HepG2 (cell line): ENCODE results near the gene ARHGEF12. TPM values are rescaled to one million over a fixed set of nuclear protein-coding genes. Genes with fewer than 3 reads are reported as not detected.

Experiments
- ATAC-seq: fragments of 200-7000 bp; cut with Tn5 transposase; 3 replicates; pipeline ENCODE4 v1.9.1; 2020; ENCODE audit warnings: mild to moderate bottlenecking, moderate library complexity
- BruUV-seq: library from RNA; stranded (reverse); fragments of 400-500 nt; replicated peaks from 2 replicates; lab custom pipeline; 2021; lab: Mats Ljungman, UMichigan
- CTCF ChIA-PET: fragments of 300-600 bp; formaldehyde crosslinking; extraction: SDS; loops from one replicate; lab custom pipeline; 2021; ENCODE audit warnings: low total read pairs, inconsistent platforms, low intra/inter-chr PET ratio; lab: Yijun Ruan, JAX
- POLR2A ChIA-PET: fragments of 350-600 bp; sonication (Branson Sonifier 250); formaldehyde crosslinking; loops from one replicate; lab custom pipeline; 2020; ENCODE audit warnings: antibody characterized with exemption, inconsistent platforms; lab: Yijun Ruan, JAX
- DNase-seq: peaks from one replicate; pipeline ENCODE4 v3.0.0-alpha.2; 2015; ENCODE audit warnings: low spot score
- FAIRE-seq: peaks from 3 replicates; lab custom pipeline; 2011; peaks lifted over from hg19 to GRCh38; lab: Jason Lieb, UNC
- H2AFZ ChIP-seq: one replicate; pipeline ENCODE4 v1.6.1; 2011; ENCODE audit warnings: low read length, inconsistent platforms
- H3K27ac ChIP-seq: fragments of 300-600 bp; 3 replicates; pipeline ENCODE4 v1.8.0; 2011; ENCODE audit warnings: mixed run types, mild to moderate bottlenecking, mixed read lengths, low read length, inconsistent platforms; ENCODE audit not compliant: insufficient read depth; ENCODE audit errors: extremely low read length
- H3K27me3 ChIP-seq, 2 experiments: fragments of 200-600 bp in 1 of 2; 2 replicates in 1 of 2; 3 replicates in 1 of 2; pipeline versions ENCODE4 v1.6.0 to v1.8.0; 2011; ENCODE audit warnings: low read length in 2 of 2, mild to moderate bottlenecking in 2 of 2, moderate library complexity in 2 of 2, inconsistent platforms in 1 of 2; ENCODE audit not compliant: insufficient read depth in 2 of 2, control insufficient read depth in 1 of 2
- H3K36me3 ChIP-seq, 2 experiments: fragments of 200-600 bp in 1 of 2; replicated peaks in 1 of 2; 2 replicates in 1 of 2; 3 replicates in 1 of 2; pipeline versions ENCODE4 v1.5.1 to v1.8.0; 2011; ENCODE audit warnings: low read length in 2 of 2, inconsistent platforms in 1 of 2; ENCODE audit not compliant: insufficient read depth in 2 of 2, control insufficient read depth in 1 of 2
- H3K4me1 ChIP-seq: 2 replicates; pipeline ENCODE4 v1.5.1; 2012; ENCODE audit warnings: low read length, inconsistent platforms; ENCODE audit not compliant: insufficient read depth
- H3K4me2 ChIP-seq: 2 replicates; pipeline ENCODE4 v1.6.0; 2011; ENCODE audit warnings: low read depth, low read length, inconsistent platforms
- H3K4me3 ChIP-seq, 3 experiments: fragments of 200-600 bp in 1 of 3; sonication (generic), shearing (Covaris generic) in 1 of 3; replicated peaks in 1 of 3; 2 replicates each; pipeline ENCODE4 v1.5.1; 2011 to 2016; ENCODE audit warnings: low read length in 3 of 3, inconsistent platforms in 2 of 3, low read depth in 2 of 3, mild to moderate bottlenecking in 2 of 3, control low read depth in 1 of 3, mixed read lengths in 1 of 3; ENCODE audit not compliant: insufficient read depth in 1 of 3
- H3K79me2 ChIP-seq: one replicate; pipeline ENCODE4 v1.6.1; 2011; ENCODE audit warnings: low read length, inconsistent platforms; ENCODE audit not compliant: insufficient read depth
- H3K9ac ChIP-seq: 2 replicates; pipeline ENCODE4 v1.6.0; 2011; ENCODE audit warnings: mild to moderate bottlenecking, low read depth, low read length, inconsistent platforms; ENCODE audit not compliant: insufficient read depth
- H3K9me3 ChIP-seq: 2 replicates; pipeline ENCODE4 v1.5.1; 2012; ENCODE audit warnings: mild to moderate bottlenecking, low read length
- H4K20me1 ChIP-seq: 2 replicates; pipeline ENCODE4 v1.6.0; 2011; ENCODE audit warnings: inconsistent platforms, mild to moderate bottlenecking, low read length, moderate library complexity; ENCODE audit not compliant: insufficient read depth
- ETV6 ChIP-seq: sonication (generic); formaldehyde crosslinking; conservative IDR thresholded peaks from 2 replicates; pipeline ENCODE4 v1.4.0; 2020; ENCODE audit warnings: missing genetic modification reagents
- ZNF256 ChIP-seq: sonication (generic); formaldehyde crosslinking; conservative IDR thresholded peaks from 2 replicates; pipeline ENCODE4 v1.4.0; 2020; ENCODE audit warnings: missing genetic modification reagents
- WGBS: methylation state at CpG from one replicate; pipeline ENCODE4 v1.1.6; 2017; ENCODE audit warnings: low lambda C conversion rate; 5-methylcytosine and 5-hydroxymethylcytosine counted together
- in situ Hi-C: cut with HindIII; loops from 2 replicates; pipeline ENCODE4 v1.10.0; 2017; ENCODE audit warnings: low pct_unique_long_range_greater_than_20kb; ENCODE audit not compliant: extremely low pct_ligation_motif_present
- intact Hi-C: fragments of 100-400 bp; cut with micrococcal nuclease; formaldehyde crosslinking; loops from one replicate; pipeline ENCODE4 v1.10.0; 2022; ENCODE audit not compliant: unreplicated experiment
- polyA plus RNA-seq, 8 experiments: library from polyadenylated mRNA; depleted of rRNA in 3 of 8; stranded (reverse) in 7 of 8; unstranded in 1 of 8; fragments of >200 nt; fragmentation: Illumina TruSeq in 4 of 8; extraction: Trizol in 4 of 8; gene quantifications; 2 replicates each; pipeline versions ENCODE4 v1.2.1 to v1.2.3, GENCODE V29; 2011 to 2016; ENCODE audit warnings: low read depth in 4 of 8, missing spikeins in 1 of 8, mixed read lengths in 1 of 8; ENCODE audit not compliant: insufficient read depth in 1 of 8
- total RNA-seq, 5 experiments: library from RNA; depleted of rRNA; stranded (reverse); fragments of >200 nt; fragmentation: Illumina TruSeq; extraction: Trizol; gene quantifications; 2 replicates each; pipeline ENCODE4 v1.2.3, GENCODE V29; 2016; ENCODE audit warnings: low read depth in 1 of 5
- TF ChIP-seq, protein P1 (sequence below), 2 experiments: fragments of 450-650 bp in 1 of 2; sonication (generic) in 1 of 2; formaldehyde crosslinking in 1 of 2; IDR thresholded peaks; 2 replicates each; pipeline versions ENCODE4 v1.6.1 to v1.8.0; 2016 to 2022; ENCODE audit warnings: antibody characterized with exemption in 1 of 2, mild to moderate bottlenecking in 1 of 2, missing genetic modification reagents in 1 of 2

ARHGEF12 gene
- total and polyA plus RNA-seq, 2 of the 13 experiments (the other 11 are each of a cell fraction or from before 2014, with no cell fraction given) = 17.9 to 54.4 TPM

DNA sequence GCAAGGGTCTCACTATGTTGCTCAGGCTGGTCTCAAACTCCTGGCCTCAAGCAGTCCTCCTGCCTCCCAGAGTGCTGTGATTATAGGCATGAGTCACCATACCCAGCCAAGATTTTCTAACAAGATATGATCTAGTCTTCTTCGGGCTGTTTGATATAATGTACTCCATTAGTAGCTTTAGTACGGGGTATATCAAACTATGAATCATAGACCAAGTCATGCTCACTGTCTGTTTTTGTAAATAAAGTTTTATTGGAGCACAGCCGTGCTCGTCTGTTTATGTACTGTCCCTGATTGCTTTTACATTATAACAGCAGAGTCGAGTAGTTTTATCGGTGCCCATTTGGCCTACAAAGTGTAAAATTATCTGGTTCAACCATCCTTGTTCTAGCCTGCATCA, 131.4 kb downstream of the ARHGEF12 start:
- intact Hi-C loops (no loop called here), in situ Hi-C loops (no loop called here)
- no TSS peak for BruUV-seq
- Histone ChIP-seq H3K4me2 (no peak overlapping the region), H3K4me3 (no peak overlapping the region), H3K27ac (no peak overlapping the region), H2AFZ (no peak overlapping the region), H3K9me3 (no peaks in the 10 kb centered on the region), H3K36me3 (peaks cover 9 to 51% of the 10 kb centered on the region in 2 experiments; a peak in 4 of 5 replicates), H3K79me2 (no peaks in the 10 kb centered on the region), H3K9ac (no peak overlapping the region), H3K27me3 (no peaks in the 10 kb centered on the region), H3K4me1 (no peaks in the 10 kb centered on the region), H4K20me1 (no peaks in the 10 kb centered on the region)
- ChIA-PET CTCF (no interaction called here), POLR2A (no interaction called here)
- 99% methylated on average over 6 of the region's 6 CpGs for WGBS
- ATAC-seq (no peak), DNase-seq (no peak), FAIRE-seq (no peak)
- TF ChIP-seq, protein P1, sequence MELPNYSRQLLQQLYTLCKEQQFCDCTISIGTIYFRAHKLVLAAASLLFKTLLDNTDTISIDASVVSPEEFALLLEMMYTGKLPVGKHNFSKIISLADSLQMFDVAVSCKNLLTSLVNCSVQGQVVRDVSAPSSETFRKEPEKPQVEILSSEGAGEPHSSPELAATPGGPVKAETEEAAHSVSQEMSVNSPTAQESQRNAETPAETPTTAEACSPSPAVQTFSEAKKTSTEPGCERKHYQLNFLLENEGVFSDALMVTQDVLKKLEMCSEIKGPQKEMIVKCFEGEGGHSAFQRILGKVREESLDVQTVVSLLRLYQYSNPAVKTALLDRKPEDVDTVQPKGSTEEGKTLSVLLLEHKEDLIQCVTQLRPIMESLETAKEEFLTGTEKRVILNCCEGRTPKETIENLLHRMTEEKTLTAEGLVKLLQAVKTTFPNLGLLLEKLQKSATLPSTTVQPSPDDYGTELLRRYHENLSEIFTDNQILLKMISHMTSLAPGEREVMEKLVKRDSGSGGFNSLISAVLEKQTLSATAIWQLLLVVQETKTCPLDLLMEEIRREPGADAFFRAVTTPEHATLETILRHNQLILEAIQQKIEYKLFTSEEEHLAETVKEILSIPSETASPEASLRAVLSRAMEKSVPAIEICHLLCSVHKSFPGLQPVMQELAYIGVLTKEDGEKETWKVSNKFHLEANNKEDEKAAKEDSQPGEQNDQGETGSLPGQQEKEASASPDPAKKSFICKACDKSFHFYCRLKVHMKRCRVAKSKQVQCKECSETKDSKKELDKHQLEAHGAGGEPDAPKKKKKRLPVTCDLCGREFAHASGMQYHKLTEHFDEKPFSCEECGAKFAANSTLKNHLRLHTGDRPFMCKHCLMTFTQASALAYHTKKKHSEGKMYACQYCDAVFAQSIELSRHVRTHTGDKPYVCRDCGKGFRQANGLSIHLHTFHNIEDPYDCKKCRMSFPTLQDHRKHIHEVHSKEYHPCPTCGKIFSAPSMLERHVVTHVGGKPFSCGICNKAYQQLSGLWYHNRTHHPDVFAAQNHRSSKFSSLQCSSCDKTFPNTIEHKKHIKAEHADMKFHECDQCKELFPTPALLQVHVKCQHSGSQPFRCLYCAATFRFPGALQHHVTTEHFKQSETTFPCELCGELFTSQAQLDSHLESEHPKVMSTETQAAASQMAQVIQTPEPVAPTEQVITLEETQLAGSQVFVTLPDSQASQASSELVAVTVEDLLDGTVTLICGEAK (IDR thresholded peaks at IDR 0.05) = 0 out of 2 replicates have a peak, but pooled peaks have one; percentile 19
- TF ChIP-seq, protein P1 (CRISPR knock-in tag; IDR thresholded peaks at IDR 0.05) = no peak
- TF ChIP-seq ZNF256 (no peak), ETV6 (CRISPR knock-in tag) (no peak)
